ENCODE data around the gene SDHAF3.
A peak's percentile ranks its signal among the peaks of the same experiment; 100 is the strongest.
"Not testable (repeated sequence)": the region's sequence is repeated elsewhere in the genome, so short reads cannot be mapped to it uniquely, and the experiment has no call there.

Gene SDHAF3

DNA sequence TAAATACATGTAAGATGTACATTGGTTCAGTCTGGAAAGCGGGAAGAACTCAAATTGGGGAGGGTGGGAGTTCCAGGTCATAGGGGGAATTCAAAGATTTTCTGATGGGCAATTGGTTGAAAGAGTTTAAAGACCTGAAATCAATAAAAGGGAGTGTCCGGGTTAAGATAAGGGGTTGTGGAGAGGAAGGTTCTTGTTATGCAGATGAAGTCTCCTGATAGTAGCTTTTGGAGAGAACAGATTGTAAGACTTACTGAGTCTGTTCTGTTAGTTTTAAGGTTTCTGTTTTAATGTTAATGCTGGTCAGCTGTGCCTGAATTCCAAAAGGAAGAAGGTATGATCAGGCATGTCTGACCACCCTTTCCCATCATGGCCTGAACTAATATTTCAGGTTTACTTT, 48.8 kb downstream of the SDHAF3 start:
- FAIRE-seq (no peak), DNase-seq (ENCODE audit: insufficient read length, low spot score) (no peak)
- TF ChIP-seq, protein P1, sequence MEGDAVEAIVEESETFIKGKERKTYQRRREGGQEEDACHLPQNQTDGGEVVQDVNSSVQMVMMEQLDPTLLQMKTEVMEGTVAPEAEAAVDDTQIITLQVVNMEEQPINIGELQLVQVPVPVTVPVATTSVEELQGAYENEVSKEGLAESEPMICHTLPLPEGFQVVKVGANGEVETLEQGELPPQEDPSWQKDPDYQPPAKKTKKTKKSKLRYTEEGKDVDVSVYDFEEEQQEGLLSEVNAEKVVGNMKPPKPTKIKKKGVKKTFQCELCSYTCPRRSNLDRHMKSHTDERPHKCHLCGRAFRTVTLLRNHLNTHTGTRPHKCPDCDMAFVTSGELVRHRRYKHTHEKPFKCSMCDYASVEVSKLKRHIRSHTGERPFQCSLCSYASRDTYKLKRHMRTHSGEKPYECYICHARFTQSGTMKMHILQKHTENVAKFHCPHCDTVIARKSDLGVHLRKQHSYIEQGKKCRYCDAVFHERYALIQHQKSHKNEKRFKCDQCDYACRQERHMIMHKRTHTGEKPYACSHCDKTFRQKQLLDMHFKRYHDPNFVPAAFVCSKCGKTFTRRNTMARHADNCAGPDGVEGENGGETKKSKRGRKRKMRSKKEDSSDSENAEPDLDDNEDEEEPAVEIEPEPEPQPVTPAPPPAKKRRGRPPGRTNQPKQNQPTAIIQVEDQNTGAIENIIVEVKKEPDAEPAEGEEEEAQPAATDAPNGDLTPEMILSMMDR (IDR thresholded peaks at IDR 0.05; ENCODE audit: insufficient read depth, missing control alignments): no peak

DNA sequence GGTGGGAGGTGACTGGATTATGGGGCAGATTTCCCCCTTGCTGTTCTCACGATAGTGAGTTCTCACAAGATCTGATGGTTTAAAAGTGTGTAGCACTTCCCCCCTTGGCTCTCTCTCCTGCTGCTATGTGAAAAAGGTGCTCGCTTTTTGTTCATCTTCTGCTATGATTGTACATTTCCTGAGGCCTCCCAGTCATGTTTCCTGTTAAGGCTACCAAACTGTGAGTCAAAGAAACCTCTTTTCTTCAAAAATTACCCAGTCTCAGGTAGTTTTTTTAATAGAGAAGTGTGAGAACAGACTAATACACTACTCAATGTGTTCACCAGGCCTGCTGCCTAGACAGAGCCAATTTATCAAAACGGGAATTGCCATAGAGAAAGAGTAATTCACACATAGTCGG, 49.7 kb downstream of the SDHAF3 start:
- TF ChIP-seq, protein P1 (IDR thresholded peaks at IDR 0.05; ENCODE audit: insufficient read depth, missing control alignments): no peak
- DNase-seq (ENCODE audit: insufficient read length, low spot score): no peak
- FAIRE-seq: no peak

DNA sequence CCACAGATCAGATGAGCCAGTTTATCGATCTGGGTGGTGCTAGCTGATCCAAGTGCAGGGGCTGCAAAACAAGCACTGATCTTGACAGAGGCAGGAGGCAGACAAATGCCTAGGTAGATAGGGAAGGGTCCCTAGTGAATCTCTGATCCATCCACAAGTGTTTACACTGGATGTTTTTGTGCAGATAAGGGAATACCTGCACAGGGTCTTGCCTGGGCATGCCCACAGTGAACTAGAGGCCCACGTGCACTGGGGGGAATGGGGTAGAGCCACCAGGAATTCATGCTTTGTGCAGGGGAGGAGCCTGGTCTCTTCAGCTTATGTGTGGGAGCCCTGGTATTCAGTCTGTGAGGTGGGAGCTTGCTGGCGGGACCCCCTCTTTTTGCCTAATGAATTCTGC, 50.3 kb downstream of the SDHAF3 start:
- TF ChIP-seq, protein P1 (IDR thresholded peaks at IDR 0.05; ENCODE audit: insufficient read depth, missing control alignments): no peak
- no peak for FAIRE-seq
- no peak for DNase-seq (ENCODE audit: insufficient read length, low spot score)

DNA sequence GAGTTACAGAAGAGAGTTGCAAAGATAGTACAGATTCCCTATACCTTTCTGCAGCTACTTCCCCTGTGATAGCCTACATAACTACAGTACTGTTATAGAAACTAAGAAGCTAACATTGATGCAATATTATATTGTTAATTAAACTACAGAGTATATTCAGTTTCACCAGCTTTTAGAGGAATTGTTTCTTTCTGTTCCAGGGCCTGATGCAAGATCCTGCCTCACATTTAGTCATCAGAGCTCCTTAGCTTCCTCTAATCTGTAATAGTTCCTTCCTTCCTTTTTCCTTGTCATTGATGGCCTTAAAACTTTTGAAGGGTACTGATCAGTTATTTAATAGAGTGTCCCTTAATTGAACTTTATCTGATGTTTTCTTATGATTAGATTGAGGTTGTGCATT, 56.8 kb downstream of the SDHAF3 start:
- TF ChIP-seq, protein P1 (IDR thresholded peaks at IDR 0.05; ENCODE audit: insufficient read depth, missing control alignments): no peak
- DNase-seq (ENCODE audit: insufficient read length, low spot score) (no peak), FAIRE-seq (no peak)

DNA sequence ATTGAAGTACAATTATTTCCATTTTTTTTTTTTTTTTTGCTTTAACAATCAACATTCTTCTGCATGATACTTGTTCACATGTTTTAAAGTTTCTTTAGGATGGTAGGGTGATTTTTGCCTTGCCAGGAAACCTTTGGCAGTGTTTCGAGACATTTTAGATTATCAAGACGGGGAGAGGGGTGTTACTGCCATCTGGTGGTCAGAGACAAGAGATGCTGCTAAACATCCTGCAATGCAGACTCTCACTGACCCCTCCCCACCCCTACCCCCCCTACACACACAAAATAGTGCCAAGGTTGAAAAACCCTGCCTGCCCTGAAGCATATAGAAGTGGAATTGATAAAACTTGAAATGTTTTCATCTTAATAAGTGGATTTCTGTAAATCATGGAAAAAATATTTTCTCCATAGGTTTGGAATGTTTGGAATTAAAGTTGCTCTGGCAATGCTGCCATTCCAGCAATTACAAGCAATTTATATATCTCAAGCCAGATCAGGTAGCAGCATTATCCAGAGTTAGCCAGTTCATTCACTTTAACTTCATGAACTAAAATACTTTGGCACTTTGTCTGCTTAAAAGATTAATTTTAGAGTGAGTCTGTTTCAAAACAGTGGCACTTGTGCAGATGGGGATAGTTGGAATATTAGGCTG, 62.1 kb downstream of the SDHAF3 start:
- TF ChIP-seq, protein P1 (IDR thresholded peaks at IDR 0.05; ENCODE audit: insufficient read depth, missing control alignments): peak; percentile 60
- FAIRE-seq (peak; percentile 89), DNase-seq (ENCODE audit: insufficient read length, low spot score) (no peak)

DNA sequence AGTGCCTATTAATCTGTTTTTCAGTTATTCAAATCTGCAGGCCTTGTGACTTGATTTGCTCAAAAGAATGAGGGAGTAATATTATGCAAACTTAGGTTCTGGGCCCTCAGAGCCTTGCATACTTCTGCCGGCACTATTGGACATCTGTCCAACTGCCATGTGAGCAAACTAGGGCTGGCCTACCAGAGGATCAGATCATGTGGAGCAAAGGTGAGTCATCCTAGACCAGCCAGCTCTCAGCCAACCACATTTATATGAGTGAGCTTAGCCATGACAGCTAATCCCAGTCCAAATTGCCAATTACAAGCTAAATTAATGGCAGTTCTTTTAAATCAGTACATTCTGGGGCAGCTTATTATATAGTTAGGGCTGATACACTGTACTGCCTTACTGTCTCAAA, 69.6 kb downstream of the SDHAF3 start:
- TF ChIP-seq, protein P1 (IDR thresholded peaks at IDR 0.05; ENCODE audit: insufficient read depth, missing control alignments): no peak
- no peak for FAIRE-seq
- no peak for DNase-seq (ENCODE audit: insufficient read length, low spot score)

DNA sequence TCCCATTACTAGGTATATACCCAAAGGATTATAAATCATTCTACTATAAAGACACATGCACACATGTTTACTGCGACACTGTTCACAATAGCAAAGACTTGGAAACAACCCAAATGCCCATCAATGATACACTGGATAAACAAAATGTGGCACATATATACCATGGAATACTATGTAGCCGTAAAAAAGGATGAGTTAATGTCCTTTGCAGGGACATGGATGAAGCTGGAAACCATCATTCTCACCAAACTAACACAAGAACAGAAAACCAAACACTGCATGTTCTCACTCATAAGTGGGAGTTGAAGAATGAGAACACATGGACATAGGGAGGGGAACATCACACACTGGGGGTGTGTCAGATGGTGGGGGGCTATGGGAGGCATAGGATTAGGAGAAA, 78.7 kb downstream of the SDHAF3 start:
- not testable (repeated sequence) for FAIRE-seq

DNA sequence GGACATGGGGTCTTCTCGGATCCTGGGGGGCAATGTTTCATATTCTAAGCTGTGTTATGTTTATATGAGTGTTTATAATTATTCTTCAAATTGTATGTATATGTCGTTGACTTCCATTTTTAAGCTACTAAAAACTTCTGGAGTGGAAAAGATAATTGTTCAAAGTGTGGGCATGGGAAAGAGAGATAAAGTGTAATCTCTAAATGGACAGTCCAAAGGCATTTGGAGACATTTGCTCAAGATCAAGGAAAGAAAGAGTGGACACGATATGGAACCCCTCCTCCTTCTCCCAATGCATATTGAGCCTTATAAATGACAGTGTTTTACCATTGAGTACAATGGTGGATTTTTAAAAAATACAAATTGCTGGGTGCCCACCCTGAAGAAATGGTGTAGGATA, 81.1 kb downstream of the SDHAF3 start:
- FAIRE-seq: no peak
- TF ChIP-seq, protein P1 (IDR thresholded peaks at IDR 0.05; ENCODE audit: insufficient read depth, missing control alignments): no peak

More for the DNA sequence above, 78.7 kb downstream of the SDHAF3 start:
- DNase-seq (ENCODE audit: insufficient read length, low spot score): not testable (repeated sequence)

More for the DNA sequence above, 81.1 kb downstream of the SDHAF3 start:
- no peak for DNase-seq (ENCODE audit: insufficient read length, low spot score)

Data from D721Med (cell line).